Glutamatergic neuron (in vitro differentiated cells): ENCODE measurements around the gene KLHL33. TPM values are rescaled to one million over a fixed set of nuclear protein-coding genes. Genes with fewer than 3 reads are reported as not detected.

ENCODE experiments used
- DNase-seq: peaks from one replicate; pipeline ENCODE4 v3.0.0; 2022
- H3K27ac Mint-ChIP-seq: one replicate; pipeline ENCODE4 v1.8.0; 2020; ENCODE audit warnings: mild to moderate bottlenecking, mixed read lengths, inconsistent platforms; ENCODE audit not compliant: unreplicated experiment
- H3K27me3 Mint-ChIP-seq: one replicate; pipeline ENCODE4 v1.8.0; 2020; ENCODE audit warnings: mild to moderate bottlenecking, moderate library complexity, mixed read lengths, inconsistent platforms; ENCODE audit not compliant: unreplicated experiment
- H3K36me3 Mint-ChIP-seq: one replicate; pipeline ENCODE4 v1.8.0; 2020; ENCODE audit warnings: mild to moderate bottlenecking, mixed read lengths, inconsistent platforms; ENCODE audit not compliant: unreplicated experiment
- H3K4me1 Mint-ChIP-seq: one replicate; pipeline ENCODE4 v1.8.0; 2020; ENCODE audit warnings: mild to moderate bottlenecking, low read depth, mixed read lengths, inconsistent platforms; ENCODE audit not compliant: unreplicated experiment
- H3K4me3 Mint-ChIP-seq: one replicate; pipeline ENCODE4 v1.8.0; 2020; ENCODE audit warnings: mild to moderate bottlenecking, mixed read lengths, inconsistent platforms; ENCODE audit not compliant: unreplicated experiment
- H3K9me3 Mint-ChIP-seq: one replicate; pipeline ENCODE4 v1.8.0; 2020; ENCODE audit warnings: mild to moderate bottlenecking, moderate library complexity, mixed read lengths, inconsistent platforms; ENCODE audit not compliant: unreplicated experiment
- CTCF ChIP-seq: fragments of 200-600 bp; sonication (generic); IDR thresholded peaks from one replicate; pipeline ENCODE4 v1.5.0; 2021; ENCODE audit not compliant: partially characterized antibody, unreplicated experiment
- total RNA-seq: library from RNA; stranded (reverse); fragmentation: NEBNext Ultra II Directional; extraction: Animal tissue kit (Norgen Biotek cat#: 25700); gene quantifications from one replicate; pipeline ENCODE4 v1.2.1, GENCODE V29; 2021; ENCODE audit not compliant: unreplicated experiment

KLHL33 gene
- total RNA-seq, 1 donor from 2014 or later = 0.15 TPM

- no peaks in the 10 kb centered on the region for H3K4me1 Mint-ChIP-seq
- peak within 1 kb of the TSS; percentile 96 for H3K4me3 Mint-ChIP-seq
- H3K36me3 Mint-ChIP-seq = no peaks in the 10 kb centered on the region
- H3K27me3 Mint-ChIP-seq = peaks cover 3% of the 10 kb centered on the region
- peak; percentile 85 for DNase-seq
- peak within 1 kb of the TSS; percentile 79 for H3K27ac Mint-ChIP-seq
- peaks cover 5% of the 10 kb centered on the region for H3K9me3 Mint-ChIP-seq
- no peak for TF ChIP-seq CTCF
Measured at GRCh38 chr14:20412876-20413743, 22.9 kb downstream of the KLHL33 start, which contains the start of gene TEP1. TEP1 (minus strand) TSS chr14:20413501; CDS start chr14:20408439, 5,062 bp downstream.

GRCh38 chr14:20412411-20412810, 23.6 kb downstream of the KLHL33 start:
- DNase-seq = no peak
- no peak for TF ChIP-seq CTCF

GRCh38 chr14:20409226-20409625, 26.7 kb downstream of the KLHL33 start:
- Mint-ChIP-seq H3K4me3 (no peak overlapping the region), H3K27ac (no peak overlapping the region), H3K4me1 (no peaks in the 10 kb centered on the region), H3K27me3 (peaks cover 5% of the 10 kb centered on the region), H3K36me3 (peaks cover 10% of the 10 kb centered on the region), H3K9me3 (peaks cover 2% of the 10 kb centered on the region)
- TF ChIP-seq CTCF = no peak
- DNase-seq = no peak

More at GRCh38 chr14:20412411-20412810, 23.6 kb downstream of the KLHL33 start:
- H3K27me3 Mint-ChIP-seq = peaks cover 4% of the 10 kb centered on the region
- H3K4me1 Mint-ChIP-seq = no peaks in the 10 kb centered on the region
- H3K36me3 Mint-ChIP-seq = peaks cover 4% of the 10 kb centered on the region
- H3K4me3 Mint-ChIP-seq = peak overlapping the region; percentile 96
- peak overlapping the region; percentile 79 for H3K27ac Mint-ChIP-seq
- H3K9me3 Mint-ChIP-seq = peaks cover 2% of the 10 kb centered on the region

GRCh38 chr14:20403521-20403920, 32.4 kb downstream of the KLHL33 start:
- no peaks in the 10 kb centered on the region for H3K4me1 Mint-ChIP-seq
- peaks cover 3% of the 10 kb centered on the region for H3K27me3 Mint-ChIP-seq
- peaks cover 10% of the 10 kb centered on the region for H3K36me3 Mint-ChIP-seq
- no peak overlapping the region for H3K27ac Mint-ChIP-seq
- H3K9me3 Mint-ChIP-seq = no peaks in the 10 kb centered on the region
- H3K4me3 Mint-ChIP-seq = no peak overlapping the region
- DNase-seq = no peak
- TF ChIP-seq CTCF = no peak

- Mint-ChIP-seq H3K9me3 (no peaks in the 10 kb centered on the region), H3K27ac (no peak overlapping the region), H3K4me1 (no peaks in the 10 kb centered on the region), H3K36me3 (peaks cover 5% of the 10 kb centered on the region), H3K27me3 (no peaks in the 10 kb centered on the region), H3K4me3 (no peak overlapping the region)
- TF ChIP-seq CTCF = no peak
- no peak for DNase-seq
Measured at GRCh38 chr14:20400965-20401593, 34.9 kb downstream of the KLHL33 start.
